ENCODE data around the gene AFAP1L2.

The AFAP1L2 gene

GRCh38 chr10:114257498-114257897, 146.8 kb downstream of the AFAP1L2 start:
- H3K4me3 ChIP-seq (ENCODE audit: low read length): no peak overlapping the region
- no peaks in the 10 kb centered on the region for H4K20me1 ChIP-seq (ENCODE audit: control insufficient read depth, insufficient read depth, low read depth, low read length)
- no peaks in the 10 kb centered on the region for H3K36me3 ChIP-seq (ENCODE audit: control insufficient read depth, low read length)
- no peaks in the 10 kb centered on the region for H3F3A ChIP-seq (ENCODE audit: control insufficient read depth, insufficient read depth)
- no peaks in the 10 kb centered on the region for H3K4me1 ChIP-seq (ENCODE audit: control insufficient read depth, low read length)
- no peak overlapping the region for H3K4me2 ChIP-seq (ENCODE audit: low read length)
- H3K9me3 ChIP-seq (ENCODE audit: control insufficient read depth, insufficient read depth, low read length): no peaks in the 10 kb centered on the region
- H3K27me3 ChIP-seq (ENCODE audit: control insufficient read depth, low read length): no peaks in the 10 kb centered on the region
- no peak for TF ChIP-seq CTCF (IDR thresholded peaks at IDR 0.05; ENCODE audit: low read depth, low read length, poor library complexity, severe bottlenecking)
- no peak for TF ChIP-seq EZH2phosphoT487 (IDR thresholded peaks at IDR 0.05; ENCODE audit: borderline replicate concordance, low read length)
- no peak overlapping the region for H3K27ac ChIP-seq (ENCODE audit: low read depth, low read length)
- H3K79me2 ChIP-seq (ENCODE audit: control insufficient read depth, low read length): no peaks in the 10 kb centered on the region
- H3K9me2 ChIP-seq (replicated peaks; ENCODE audit: control insufficient read depth, low read length): no peaks in the 10 kb centered on the region

- Histone ChIP-seq H3K9me3 (ENCODE audit: control insufficient read depth, insufficient read depth, low read length) (no peaks in the 10 kb centered on the region), H3K4me2 (ENCODE audit: low read length) (no peak overlapping the region), H3K9me2 (replicated peaks; ENCODE audit: control insufficient read depth, low read length) (no peaks in the 10 kb centered on the region), H3K27ac (ENCODE audit: low read depth, low read length) (no peak overlapping the region), H3K27me3 (ENCODE audit: control insufficient read depth, low read length) (no peaks in the 10 kb centered on the region), H3F3A (ENCODE audit: control insufficient read depth, insufficient read depth) (no peaks in the 10 kb centered on the region), H3K36me3 (ENCODE audit: control insufficient read depth, low read length) (no peaks in the 10 kb centered on the region), H3K79me2 (ENCODE audit: control insufficient read depth, low read length) (no peaks in the 10 kb centered on the region), H3K4me1 (ENCODE audit: control insufficient read depth, low read length) (no peaks in the 10 kb centered on the region), H3K4me3 (ENCODE audit: low read length) (no peak overlapping the region), H4K20me1 (ENCODE audit: control insufficient read depth, insufficient read depth, low read depth, low read length) (no peaks in the 10 kb centered on the region)
- TF ChIP-seq EZH2phosphoT487 (IDR thresholded peaks at IDR 0.05; ENCODE audit: borderline replicate concordance, low read length) (no peak), CTCF (IDR thresholded peaks at IDR 0.05; ENCODE audit: low read depth, low read length, poor library complexity, severe bottlenecking) (no peak)
Measured at GRCh38 chr10:114256822-114257221, 147.5 kb downstream of the AFAP1L2 start.

DNA sequence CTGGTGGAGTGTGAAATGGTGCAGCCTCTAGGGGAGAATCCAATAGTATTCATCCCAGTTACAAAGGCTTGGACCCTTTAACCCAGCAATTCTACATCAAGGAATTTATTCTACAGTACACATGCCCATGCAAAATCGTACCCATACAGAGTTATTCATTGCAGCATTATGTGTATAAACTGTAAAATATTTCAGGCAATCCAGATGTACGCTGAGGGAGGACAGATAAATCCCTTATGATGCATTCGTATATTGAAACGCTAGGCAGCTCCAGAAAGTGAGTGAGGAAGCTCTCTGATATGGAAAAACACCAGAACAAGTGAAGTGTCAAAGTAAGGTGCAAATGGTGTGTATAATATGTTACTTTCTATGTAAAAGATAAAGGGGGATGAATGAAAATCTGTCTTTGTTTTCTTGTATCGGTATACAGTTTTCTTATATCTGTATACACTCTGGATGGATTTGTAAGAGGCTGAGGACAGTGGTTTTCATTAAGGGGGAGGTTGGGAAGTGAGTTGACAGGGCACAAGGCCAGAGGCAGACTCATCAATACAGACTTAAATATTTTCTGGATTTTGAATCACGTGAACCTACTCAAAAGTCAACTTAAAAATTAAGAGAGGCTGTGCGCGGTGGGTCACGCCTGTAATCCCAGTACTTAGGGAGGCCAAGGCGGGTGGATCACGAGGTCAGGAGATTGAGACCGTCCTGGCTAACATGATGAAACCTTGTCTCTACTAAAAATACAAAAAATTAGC, 148.1 kb downstream of the AFAP1L2 start:
- TF ChIP-seq CTCF (IDR thresholded peaks at IDR 0.05; ENCODE audit: low read depth, low read length, poor library complexity, severe bottlenecking): no peak
- no peak for TF ChIP-seq EZH2phosphoT487 (IDR thresholded peaks at IDR 0.05; ENCODE audit: borderline replicate concordance, low read length)
- Histone ChIP-seq H3K4me2 (ENCODE audit: low read length) (no peak overlapping the region), H3F3A (ENCODE audit: control insufficient read depth, insufficient read depth) (no peaks in the 10 kb centered on the region), H4K20me1 (ENCODE audit: control insufficient read depth, insufficient read depth, low read depth, low read length) (no peaks in the 10 kb centered on the region), H3K9me2 (replicated peaks; ENCODE audit: control insufficient read depth, low read length) (no peaks in the 10 kb centered on the region), H3K9me3 (ENCODE audit: control insufficient read depth, insufficient read depth, low read length) (no peaks in the 10 kb centered on the region), H3K36me3 (ENCODE audit: control insufficient read depth, low read length) (no peaks in the 10 kb centered on the region), H3K27me3 (ENCODE audit: control insufficient read depth, low read length) (no peaks in the 10 kb centered on the region), H3K4me3 (ENCODE audit: low read length) (no peak overlapping the region), H3K27ac (ENCODE audit: low read depth, low read length) (no peak overlapping the region), H3K79me2 (ENCODE audit: control insufficient read depth, low read length) (no peaks in the 10 kb centered on the region), H3K4me1 (ENCODE audit: control insufficient read depth, low read length) (no peaks in the 10 kb centered on the region)
